ENCODE results near the gene FLII.
A peak's percentile ranks its signal among the peaks of the same experiment; 100 is the strongest.

Gene FLII

GRCh38 chr17:18245038-18245776 lies 13.3 kb downstream of the FLII start:
- DNase-seq (ENCODE audit: low read depth in 2 of 2) = no peak

- DNase-seq (ENCODE audit: low read depth in 2 of 2) = no peak
Observed at GRCh38 chr17:18241229-18241871, 17.2 kb downstream of the FLII start.

DNA sequence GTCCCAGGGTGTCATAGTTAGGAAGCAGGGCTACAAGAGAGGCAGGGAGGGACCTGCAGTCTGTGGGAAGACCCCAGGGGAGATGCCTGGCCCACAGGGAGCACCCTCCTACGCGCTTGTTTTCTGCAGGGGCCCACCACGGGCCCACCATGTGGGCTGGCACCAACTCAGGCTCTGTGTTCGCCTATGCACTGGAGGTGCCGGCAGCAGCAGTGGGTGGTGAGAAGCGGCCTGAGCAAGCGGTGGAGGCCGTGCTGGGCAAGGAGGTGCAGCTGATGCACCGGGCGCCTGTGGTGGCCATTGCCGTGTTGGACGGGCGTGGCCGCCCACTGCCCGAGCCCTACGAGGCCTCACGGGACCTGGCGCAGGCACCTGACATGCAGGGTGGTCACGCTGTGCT lies 18.1 kb downstream of the FLII start:
- no peak for DNase-seq (ENCODE audit: low read depth in 2 of 2)

GRCh38 chr17:18238299-18238698 lies 20.2 kb downstream of the FLII start:
- DNase-seq (ENCODE audit: low read depth in 2 of 2) = no peak

DNA sequence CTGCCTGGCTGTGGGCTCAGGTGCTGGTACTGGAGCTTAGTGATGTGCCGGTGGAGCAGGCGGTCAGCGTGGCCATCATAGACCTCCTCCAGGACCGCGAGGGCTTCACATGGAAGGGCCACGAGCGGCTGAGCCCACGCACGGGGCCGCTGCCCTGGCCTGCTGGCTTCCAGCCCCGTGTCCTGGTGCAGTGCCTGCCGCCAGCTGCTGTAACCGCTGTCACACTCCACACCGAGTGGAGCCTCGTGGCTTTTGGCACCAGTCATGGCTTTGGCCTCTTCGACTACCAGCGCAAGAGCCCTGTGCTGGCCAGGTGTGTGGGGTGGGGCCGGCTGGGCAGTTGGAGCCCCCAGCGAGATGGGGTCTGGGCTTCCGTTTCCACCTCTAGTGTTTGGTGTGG lies 21.1 kb downstream of the FLII start:
- no peak for DNase-seq (ENCODE audit: low read depth in 2 of 2)

GRCh38 chr17:18236494-18236893 lies 22.0 kb downstream of the FLII start:
- no peak for DNase-seq (ENCODE audit: low read depth in 2 of 2)

DNA sequence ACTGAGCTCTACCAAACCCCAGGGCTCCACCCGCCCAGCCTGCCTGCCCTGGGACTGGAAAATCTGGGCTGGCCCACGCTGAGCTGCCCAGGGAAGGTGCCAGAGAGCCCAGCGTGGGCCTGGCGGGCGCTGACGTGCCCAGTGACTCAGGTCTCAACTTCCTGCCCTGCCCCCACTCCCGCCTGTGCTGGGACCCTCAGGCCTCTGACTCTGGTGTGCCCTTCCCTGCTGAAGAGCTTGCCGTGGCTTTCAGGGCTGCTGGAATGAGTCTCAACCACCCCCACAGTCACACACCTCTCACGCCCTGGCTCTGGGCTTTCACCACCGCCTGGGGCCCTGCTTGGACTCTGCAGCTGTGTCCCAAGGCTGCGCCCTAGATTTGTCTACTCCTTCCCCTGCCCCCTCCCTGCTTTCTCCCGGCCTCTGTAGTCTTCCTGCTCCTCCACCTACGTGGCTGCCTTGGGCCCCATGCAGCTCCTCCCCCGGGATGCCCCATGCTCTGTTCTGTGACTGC lies 22.7 kb downstream of the FLII start:
- no peak for DNase-seq (ENCODE audit: low read depth in 2 of 2)

GRCh38 chr17:18234853-18235380 lies 23.6 kb downstream of the FLII start:
- no peak for DNase-seq (ENCODE audit: low read depth in 2 of 2)

DNA sequence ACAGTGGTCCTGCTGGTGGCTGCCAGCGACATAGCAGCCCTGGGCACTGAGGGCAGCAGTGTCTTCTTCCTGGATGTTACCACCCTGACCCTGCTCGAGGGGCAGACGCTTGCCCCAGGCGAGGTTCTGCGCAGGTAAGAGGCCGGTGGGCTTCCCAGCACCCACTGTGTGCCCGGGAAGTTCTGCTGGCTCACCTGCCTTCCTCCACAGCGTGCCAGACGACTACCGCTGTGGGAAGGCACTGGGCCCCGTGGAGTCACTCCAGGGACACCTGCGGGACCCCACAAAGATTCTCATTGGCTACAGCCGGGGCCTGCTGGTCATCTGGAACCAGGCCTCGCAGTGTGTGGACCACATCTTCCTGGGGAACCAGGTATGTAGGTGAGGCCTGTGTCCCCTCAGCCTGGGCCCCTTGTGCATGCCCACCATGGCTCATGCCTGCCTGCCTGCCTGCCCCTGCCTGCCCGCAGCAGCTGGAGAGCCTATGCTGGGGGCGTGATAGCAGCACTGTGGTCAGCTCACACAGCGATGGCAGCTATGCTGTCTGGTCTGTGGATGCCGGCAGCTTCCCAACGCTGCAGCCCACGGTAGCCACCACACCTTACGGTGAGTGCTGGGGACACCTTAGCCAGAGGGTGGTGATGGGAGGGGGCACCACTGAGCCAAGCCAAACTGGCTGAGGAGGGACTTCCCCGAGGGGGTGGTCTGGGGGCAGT lies 24.6 kb downstream of the FLII start:
- no peak for DNase-seq (ENCODE audit: low read depth in 2 of 2)

GRCh38 chr17:18231164-18231563 lies 27.4 kb downstream of the FLII start:
- DNase-seq (ENCODE audit: low read depth in 2 of 2) = no peak

- DNase-seq (ENCODE audit: low read depth in 2 of 2) = no peak
Observed at GRCh38 chr17:18230288-18231141, 28.0 kb downstream of the FLII start.

DNA sequence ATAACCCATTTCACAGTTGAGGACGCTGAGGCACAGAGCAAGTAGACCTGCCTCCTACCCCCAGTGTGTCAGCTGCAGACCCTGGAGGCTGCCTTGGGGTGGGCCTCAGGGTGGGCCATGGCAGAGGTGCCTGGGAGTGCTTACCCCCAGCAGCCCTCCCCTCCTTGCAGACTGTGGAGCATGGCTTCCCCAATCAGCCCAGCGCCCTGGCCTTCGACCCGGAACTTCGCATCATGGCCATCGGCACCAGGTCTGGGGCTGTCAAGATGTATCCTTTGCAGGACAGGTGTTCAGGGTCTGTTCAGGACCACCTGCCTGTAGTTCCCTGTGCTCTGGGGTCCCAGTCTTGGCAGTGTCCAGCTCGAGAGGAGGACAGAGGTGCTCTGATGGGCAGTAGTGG lies 28.8 kb downstream of the FLII start:
- no peak for DNase-seq (ENCODE audit: low read depth in 2 of 2)

- DNase-seq (ENCODE audit: low read depth in 2 of 2) = no peak
Observed at GRCh38 chr17:18229254-18229653, 29.3 kb downstream of the FLII start.

DNA sequence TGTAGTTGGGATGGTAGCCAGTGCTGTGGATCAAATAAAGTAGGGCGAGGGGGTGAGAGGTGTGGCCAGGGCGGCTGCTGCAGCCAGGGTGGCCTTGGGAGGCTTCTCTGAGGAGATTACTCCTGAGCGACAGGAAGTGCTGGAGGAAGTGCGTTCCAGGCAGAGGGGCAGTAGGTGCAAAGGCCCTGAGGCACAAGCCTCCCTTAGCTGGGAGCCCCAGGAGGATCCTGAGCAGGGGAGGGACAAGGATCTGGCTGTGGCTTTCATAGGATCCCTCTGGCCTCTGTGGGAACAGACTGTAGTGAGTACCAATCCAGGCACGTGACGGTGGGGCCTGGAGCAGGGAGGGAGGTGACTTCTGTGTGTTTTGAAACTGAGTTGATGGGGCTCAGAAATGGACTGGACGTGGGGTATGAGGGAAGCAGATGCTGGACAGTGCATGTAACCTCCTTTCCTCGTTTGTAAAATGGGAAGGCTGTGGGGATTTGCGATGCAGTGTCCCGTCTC lies 30.3 kb downstream of the FLII start:
- DNase-seq (ENCODE audit: low read depth in 2 of 2) = no peak

- DNase-seq (ENCODE audit: low read depth in 2 of 2) = no peak
Observed at GRCh38 chr17:18227635-18228034, 30.9 kb downstream of the FLII start.

- no peak for DNase-seq (ENCODE audit: low read depth in 2 of 2)
Observed at GRCh38 chr17:18226284-18226945, 32.1 kb downstream of the FLII start.

- no peak for DNase-seq (ENCODE audit: low read depth in 2 of 2)
Observed at GRCh38 chr17:18225642-18226283, 32.8 kb downstream of the FLII start.

- DNase-seq (ENCODE audit: low read depth in 2 of 2) = peak; percentile 91 to 92
Observed at GRCh38 chr17:18225121-18225641, 33.4 kb downstream of the FLII start, which contains the start of gene LLGL1. Gene LLGL1 (plus strand): TSS chr17:18225635. CDS start chr17:18225683, 48 bp downstream.

GRCh38 chr17:18224387-18225120 lies 34.0 kb downstream of the FLII start:
- DNase-seq (ENCODE audit: low read depth in 2 of 2) = peak in 1 of 2 experiments; percentile 7

Data from fibroblast of skin of left quadriceps (primary cell).